Limb (tissue), 2 donors: ENCODE results near the gene NEU1.
"Not testable (repeated sequence)": the region's sequence is repeated elsewhere in the genome, so short reads cannot be mapped to it uniquely, and the experiment has no call there.

Source experiments
- DNase-seq, 2 donors: peaks; one replicate each; pipeline ENCODE4 v3.0.0-alpha.2; 2016; ENCODE audit errors: extremely low spot score in 2 of 2

Gene NEU1

GRCh38 chr6:31874084-31874670 is 11.6 kb upstream of the NEU1 start:
- DNase-seq = no peak

GRCh38 chr6:31871046-31871659 is 8.5 kb upstream of the NEU1 start:
- DNase-seq = peak in 1 of 2 donors; percentile 12

- DNase-seq = no peak
Observed at GRCh38 chr6:31870385-31870921, 7.8 kb upstream of the NEU1 start.

- no peak for DNase-seq
Observed at GRCh38 chr6:31869343-31869742, 6.7 kb upstream of the NEU1 start.

- DNase-seq = not testable (repeated sequence)
Observed at GRCh38 chr6:31868658-31868971, 6.0 kb upstream of the NEU1 start.

- DNase-seq = no peak
Observed at GRCh38 chr6:31865205-31866118, 2.8 kb upstream of the NEU1 start.

- DNase-seq = no peak
Observed at GRCh38 chr6:31864818-31865204, 2.2 kb upstream of the NEU1 start.

- DNase-seq = not testable (repeated sequence)
Observed at GRCh38 chr6:31864123-31864562, 1.5 kb upstream of the NEU1 start.

GRCh38 chr6:31861919-31862343 is 690 bp downstream of the NEU1 start:
- no peak for DNase-seq

GRCh38 chr6:31861150-31861549 is 1.5 kb downstream of the NEU1 start:
- DNase-seq = no peak

- no peak for DNase-seq
Observed at GRCh38 chr6:31860349-31860748, 2.3 kb downstream of the NEU1 start.

GRCh38 chr6:31859923-31860322 is 2.7 kb downstream of the NEU1 start:
- DNase-seq = no peak

GRCh38 chr6:31858707-31859106 is 3.9 kb downstream of the NEU1 start:
- DNase-seq = no peak

- DNase-seq = not testable (repeated sequence)
Observed at GRCh38 chr6:31857774-31858173, 4.8 kb downstream of the NEU1 start.

GRCh38 chr6:31851980-31852718 is 10.5 kb downstream of the NEU1 start:
- DNase-seq = not testable (repeated sequence)

GRCh38 chr6:31851485-31851832 is 11.2 kb downstream of the NEU1 start:
- no peak for DNase-seq

- no peak for DNase-seq
Observed at GRCh38 chr6:31850765-31851484, 11.7 kb downstream of the NEU1 start.

GRCh38 chr6:31847276-31847978 is 15.2 kb downstream of the NEU1 start:
- DNase-seq = no peak

- no peak for DNase-seq
Observed at GRCh38 chr6:31844507-31844906, 18.1 kb downstream of the NEU1 start.

- no peak for DNase-seq
Observed at GRCh38 chr6:31842053-31842452, 20.6 kb downstream of the NEU1 start.
